ENCODE measurements around the gene RUNDC3A.

RUNDC3A gene

DNA sequence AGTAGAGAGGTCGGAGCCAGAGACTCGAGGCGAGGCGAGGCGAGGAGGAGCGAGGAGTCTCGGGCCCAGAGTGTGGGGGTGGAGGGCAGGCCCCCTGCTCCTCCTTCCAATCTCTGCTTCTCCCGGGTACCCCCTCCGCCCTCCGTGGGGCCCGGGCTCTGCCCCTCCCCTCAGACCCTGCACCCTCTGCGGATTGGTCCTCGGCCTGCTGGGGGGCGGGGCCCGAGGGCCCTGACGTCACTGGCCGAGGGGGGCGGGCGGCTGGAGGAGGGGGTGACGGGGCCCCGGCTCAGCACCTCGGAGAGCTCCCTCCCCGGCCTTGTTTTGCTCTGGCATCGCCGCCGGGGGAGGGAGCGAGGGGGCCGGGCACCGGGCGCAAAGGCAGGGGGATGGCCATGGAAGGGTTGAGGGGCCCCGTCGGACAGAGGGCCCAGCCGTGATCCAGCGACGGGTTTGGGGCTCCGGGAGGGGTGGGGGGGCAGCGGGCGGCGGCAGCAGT, at the start of gene RUNDC3A:
RUNDC3A (plus strand) TSS at position 282 of the 499 bp plus-strand sequence. CDS start 232 bp downstream, outside the sequence.
- DNase-seq (ENCODE audit: low read depth), result peak; percentile 83

- DNase-seq (ENCODE audit: low read depth), result no peak
These were observed 49.5 kb upstream of the RUNDC3A start for GRCh38 chr17:44258811-44259351.

- no peak for DNase-seq (ENCODE audit: low read depth)
These were observed 48.1 kb upstream of the RUNDC3A start for GRCh38 chr17:44260296-44260695.

DNA sequence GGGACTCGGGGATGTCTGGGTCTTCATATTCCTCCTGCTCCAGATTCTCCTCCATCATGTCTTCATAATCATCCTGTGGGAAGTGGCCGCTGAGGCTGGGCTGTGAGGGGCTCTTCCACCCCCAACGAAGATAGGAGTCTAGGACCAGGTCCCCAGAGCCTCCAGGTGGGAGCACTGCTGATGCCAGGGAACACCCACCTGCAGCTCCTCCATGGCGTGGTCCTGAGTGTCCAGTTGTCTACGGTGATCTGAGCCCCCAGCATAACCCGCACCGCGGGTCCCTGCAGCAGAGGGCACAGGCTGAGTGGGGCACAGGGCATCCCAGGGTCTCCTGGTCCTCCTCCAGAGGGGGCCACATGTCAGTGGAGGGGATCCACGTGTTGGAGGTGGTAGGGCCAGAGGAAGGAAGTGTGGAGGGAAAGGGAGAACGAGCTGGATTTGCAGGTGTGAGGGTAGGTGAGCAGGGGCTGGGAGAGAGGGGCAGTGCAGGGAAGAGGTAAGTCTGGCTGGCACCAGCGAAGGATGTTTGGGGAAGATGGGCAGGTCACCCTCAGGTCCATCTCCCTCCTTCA, 45.7 kb upstream of the RUNDC3A start:
- no peak for DNase-seq (ENCODE audit: low read depth)

DNA sequence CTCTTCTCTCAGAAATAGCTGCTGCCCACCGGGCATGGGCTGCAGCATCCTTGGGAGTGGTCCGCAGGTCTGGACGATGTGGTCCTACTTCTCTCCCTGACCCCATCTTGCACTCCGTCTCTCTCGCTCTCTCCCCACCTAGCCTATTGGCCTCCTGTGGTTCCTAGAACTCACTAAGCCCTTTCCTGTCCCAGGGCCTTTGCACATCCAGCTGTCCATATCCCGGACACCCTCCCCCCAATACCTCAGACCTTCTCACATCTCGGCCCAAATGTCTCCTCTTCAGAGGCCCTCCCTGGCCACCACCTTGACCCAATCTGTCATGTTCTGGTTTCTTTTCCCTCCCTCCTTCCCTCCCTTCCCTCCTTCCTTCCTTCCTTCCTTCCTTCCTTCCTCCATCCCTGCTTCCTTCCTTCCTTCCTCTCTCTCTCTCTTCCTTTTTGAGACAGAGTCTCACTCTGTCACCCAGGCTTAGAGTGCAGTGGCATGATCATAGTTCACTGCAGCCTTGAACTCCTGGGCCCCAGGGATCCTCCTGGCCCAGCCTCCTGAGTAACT, 45.0 kb upstream of the RUNDC3A start:
- DNase-seq (ENCODE audit: low read depth), result no peak

GRCh38 chr17:44266402-44267164, 41.8 kb upstream of the RUNDC3A start:
- DNase-seq (ENCODE audit: low read depth), result no peak

DNA sequence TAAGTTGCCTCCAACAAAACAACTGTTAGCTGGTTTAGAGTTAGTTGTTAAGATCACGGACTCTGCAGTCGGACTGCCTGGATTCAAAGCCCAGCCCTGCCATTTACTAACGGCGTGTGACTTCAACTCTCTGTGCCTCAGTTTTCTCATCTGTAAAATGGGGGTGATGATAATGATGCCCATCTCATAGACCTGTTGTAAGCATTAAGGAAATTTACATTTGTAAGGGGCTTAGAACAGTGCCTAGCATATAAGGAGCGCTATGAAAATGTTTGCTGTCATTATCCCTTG, 41.3 kb upstream of the RUNDC3A start:
- no peak for DNase-seq (ENCODE audit: low read depth)

DNA sequence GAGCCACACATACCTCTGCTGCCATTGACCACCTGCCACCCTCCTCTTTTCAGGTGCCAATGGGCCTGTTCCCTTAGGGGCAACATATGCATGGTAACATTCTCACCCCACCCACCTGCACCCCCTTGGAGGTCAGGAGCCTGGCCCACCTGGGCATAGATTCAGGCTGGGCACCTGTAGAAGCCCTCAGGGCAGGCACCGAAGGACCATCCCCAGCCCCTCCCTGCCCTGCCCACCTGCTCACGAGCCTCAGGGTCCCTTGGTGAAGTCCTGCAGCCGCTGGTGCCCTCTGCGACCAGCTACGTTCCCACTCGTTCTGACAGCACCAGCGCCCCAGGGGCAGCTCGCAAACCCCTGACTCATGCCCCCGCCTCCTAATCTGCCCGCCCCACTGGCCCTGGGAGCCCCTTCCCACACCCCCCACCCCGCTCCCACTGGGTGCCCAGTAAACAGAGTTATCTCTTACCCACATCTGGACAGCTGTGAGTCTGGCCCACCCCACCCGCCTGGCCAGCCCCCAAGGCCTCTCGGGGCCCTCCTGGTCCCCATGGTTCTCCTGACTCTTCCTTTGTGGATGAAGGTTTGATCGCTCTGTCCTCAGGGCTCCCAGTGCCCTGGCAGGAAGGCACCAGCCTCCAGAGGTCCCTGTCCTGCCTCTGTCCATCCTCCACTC, 40.4 kb upstream of the RUNDC3A start, which contains the start of gene SLC4A1:
SLC4A1 (minus strand) TSS at position 318 of the 673 bp plus-strand sequence. CDS start 5,269 bp downstream, outside the sequence.
- no peak for DNase-seq (ENCODE audit: low read depth)

DNA sequence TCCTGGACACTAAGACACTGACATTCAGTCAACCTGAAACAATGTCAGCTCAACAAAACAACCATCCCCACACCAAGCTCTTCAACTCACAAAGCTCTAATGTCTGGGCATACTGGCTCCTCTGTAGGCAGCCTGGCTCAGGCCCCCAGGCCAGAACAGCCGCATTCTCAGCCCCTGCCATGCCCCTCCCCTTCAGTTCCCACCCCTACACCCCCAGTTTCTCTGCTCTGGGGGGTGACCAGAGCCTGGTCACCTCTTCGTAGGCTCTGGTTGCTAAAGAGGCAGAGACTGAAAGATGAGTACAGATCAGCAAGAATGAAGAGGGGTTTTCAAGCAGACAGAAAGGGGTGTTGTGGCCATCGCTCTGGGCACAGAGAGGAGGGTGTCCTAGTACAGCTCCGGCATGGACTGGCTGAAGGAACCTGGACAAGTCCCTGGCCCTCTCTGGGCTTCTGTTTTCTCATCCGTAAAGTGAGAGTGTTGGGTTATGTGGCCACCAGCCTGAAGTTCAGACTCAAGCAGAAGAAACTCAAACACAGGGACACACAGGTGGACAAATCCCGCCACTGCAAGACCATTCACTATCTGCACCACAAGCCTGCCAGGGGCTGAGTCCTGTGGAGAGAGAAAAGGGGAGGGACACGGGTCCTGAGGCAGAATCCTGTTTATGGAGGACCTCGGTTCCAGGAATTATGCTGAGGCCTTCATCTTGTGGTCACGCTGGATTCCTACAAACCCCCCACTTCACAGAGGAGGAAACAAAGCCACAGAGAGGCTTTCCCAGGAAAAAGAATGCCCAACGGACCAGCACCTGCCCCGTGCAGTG, 39.5 kb upstream of the RUNDC3A start:
- DNase-seq (ENCODE audit: low read depth), result no peak

- no peak for DNase-seq (ENCODE audit: low read depth)
These were observed 38.7 kb upstream of the RUNDC3A start for GRCh38 chr17:44269535-44270240.

GRCh38 chr17:44272321-44272951, 36.0 kb upstream of the RUNDC3A start:
- no peak for DNase-seq (ENCODE audit: low read depth)

GRCh38 chr17:44272954-44273353, 35.4 kb upstream of the RUNDC3A start:
- no peak for DNase-seq (ENCODE audit: low read depth)

- no peak for DNase-seq (ENCODE audit: low read depth)
These were observed 34.8 kb upstream of the RUNDC3A start for GRCh38 chr17:44273607-44274006.

DNA sequence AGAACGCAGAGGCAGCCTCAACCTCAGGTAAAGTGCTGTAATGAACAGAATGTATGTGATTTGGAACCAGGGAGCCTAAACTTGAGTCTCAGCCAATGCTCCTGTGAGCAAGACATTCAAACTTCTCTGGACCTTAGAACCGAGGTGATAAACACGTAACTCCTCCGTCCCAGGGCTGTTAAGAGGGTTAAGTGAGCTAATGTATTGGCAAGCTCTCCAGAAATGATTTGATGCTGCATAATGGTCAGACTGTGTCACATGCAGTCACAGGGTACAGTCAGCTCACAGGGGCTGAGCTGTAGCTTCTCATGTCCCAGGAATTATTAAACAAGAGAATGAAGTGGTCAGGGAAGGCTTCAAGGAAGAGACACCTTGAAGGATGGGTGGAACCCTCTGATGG, 30.4 kb upstream of the RUNDC3A start:
- no peak for DNase-seq (ENCODE audit: low read depth)

- DNase-seq (ENCODE audit: low read depth), result no peak
These were observed 29.1 kb upstream of the RUNDC3A start for GRCh38 chr17:44279346-44279665.

DNA sequence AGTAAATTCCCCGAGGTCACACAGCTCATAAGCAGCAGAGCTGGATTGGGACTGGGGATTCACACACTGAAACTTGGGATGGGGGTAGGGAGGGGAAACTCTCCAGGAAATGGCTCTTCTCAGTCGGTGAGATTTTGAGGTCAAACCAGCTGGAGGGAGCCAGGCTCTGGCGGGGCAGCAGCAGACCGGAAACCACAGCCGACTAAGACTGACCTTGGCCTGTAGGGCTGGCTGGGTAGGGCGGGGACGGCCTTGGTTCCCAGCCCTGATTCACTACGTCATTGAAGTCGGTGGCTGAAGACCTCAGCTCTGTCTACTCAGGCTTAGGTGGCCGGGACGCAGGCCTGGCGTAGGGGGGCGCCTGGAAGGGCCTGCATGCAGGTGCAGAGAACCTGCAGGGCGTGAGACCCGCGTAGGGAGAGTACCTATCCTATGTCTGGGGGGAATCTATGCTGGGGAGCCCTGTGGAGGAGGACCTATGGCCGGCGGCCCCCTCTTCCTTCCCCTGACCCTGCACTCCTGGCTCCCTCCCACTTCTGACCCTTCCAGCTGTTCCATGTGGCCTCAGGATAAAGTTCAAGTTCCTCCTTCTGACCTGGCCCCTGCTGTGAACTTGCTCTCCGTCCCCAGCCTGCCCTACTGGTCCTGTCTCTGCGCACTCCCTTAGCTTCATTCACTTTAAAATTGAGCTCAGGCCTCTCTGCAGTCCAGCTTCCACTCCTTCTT, 28.6 kb upstream of the RUNDC3A start:
- no peak for DNase-seq (ENCODE audit: low read depth)

DNA sequence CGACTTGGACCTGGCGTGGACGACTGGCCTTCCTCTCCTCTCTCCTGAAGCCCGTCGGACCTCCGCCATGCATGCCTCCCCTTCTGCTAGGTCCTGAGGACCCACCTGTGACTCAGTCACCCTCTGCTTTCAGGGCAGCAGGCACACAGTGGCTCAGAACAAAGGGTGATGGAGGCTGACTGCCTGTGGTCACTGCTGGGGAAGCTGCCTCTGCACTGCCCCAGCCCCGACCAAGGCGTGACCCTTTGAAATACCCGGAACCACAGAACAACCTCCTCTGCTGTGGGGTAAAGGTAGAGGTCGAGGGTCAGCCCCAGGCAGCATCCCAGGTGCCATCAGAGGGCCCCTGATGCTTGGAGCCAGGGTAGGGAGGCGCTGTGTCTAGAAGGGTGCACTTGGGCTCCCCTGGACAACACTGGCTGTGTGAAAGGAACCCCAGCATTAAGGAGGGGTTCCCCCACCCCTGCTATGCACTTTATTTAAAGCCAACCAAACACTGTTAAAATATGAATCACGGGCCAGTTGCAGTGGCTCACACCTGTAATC, 27.9 kb upstream of the RUNDC3A start:
- DNase-seq (ENCODE audit: low read depth), result no peak

DNA sequence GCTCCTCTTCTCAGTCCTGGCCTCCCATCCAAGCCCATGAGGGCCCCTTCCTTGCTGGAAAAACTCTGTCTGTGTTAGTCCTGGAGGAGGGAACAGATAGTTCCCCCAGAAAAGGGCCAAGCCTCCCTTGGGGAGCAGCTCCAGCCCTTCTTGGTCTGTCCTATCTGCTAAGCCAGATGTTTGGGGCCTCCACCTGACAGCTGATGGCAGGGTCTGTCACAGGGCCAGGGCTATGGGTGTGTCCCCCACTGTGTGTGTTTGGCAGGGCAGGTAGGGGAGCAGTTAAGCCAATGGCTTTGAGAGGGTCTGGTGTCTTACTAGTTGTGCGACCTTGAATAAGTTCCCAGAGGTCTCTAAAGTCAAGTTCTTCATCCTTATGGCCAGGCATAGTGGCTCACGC, 26.8 kb upstream of the RUNDC3A start:
- DNase-seq (ENCODE audit: low read depth), result no peak

DNA sequence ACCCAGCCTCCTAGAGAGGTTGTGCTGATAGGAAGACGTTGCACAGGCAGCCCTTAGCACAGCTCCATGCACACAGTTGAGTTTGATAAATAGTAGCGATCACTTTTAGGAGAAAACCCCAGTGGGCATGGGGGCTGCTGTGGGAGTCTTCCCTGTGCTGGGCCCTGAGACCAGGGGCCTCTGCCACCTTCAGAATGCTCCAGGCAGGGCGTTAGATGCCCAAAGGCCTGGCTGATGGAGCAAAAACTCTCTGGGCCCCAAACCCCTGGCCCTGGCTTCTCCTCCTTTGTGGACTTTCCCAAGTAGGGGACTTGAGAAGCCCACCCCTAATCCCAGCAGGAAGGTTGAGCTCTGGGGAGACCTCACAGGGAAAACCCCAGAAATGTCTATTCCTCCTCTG, 26.1 kb upstream of the RUNDC3A start:
- DNase-seq (ENCODE audit: low read depth), result no peak

Measured in activated gamma-delta T cell treated with anti-CD3 and anti-CD28 coated beads, Interleukin-2, amount 50 U/mL, for 16 hours (primary cell).